Kidney epithelial cell (primary cell): ENCODE measurements around the gene IFNGR1. TPM values are rescaled to one million over a fixed set of nuclear protein-coding genes. Genes with fewer than 3 reads are reported as not detected.

ENCODE experiments used
- DNase-seq: peaks from one replicate; pipeline ENCODE4 v3.0.0-alpha.2; 2010; ENCODE audit warnings: low read depth
- H3K27me3 ChIP-seq: 2 replicates; pipeline ENCODE4 v1.6.0; 2011; ENCODE audit warnings: low read length; ENCODE audit not compliant: control insufficient read depth, insufficient read depth
- H3K36me3 ChIP-seq: 2 replicates; pipeline ENCODE4 v1.5.1; 2011; ENCODE audit warnings: low read length; ENCODE audit not compliant: control insufficient read depth, insufficient read depth
- H3K4me3 ChIP-seq: 2 replicates; pipeline ENCODE4 v1.5.1; 2011; ENCODE audit warnings: low read depth, mild to moderate bottlenecking, control low read depth, low read length
- total RNA-seq: library from RNA; depleted of rRNA; stranded (reverse); fragments of >200 nt; gene quantifications from 2 replicates; pipeline ENCODE4 v1.2.3, GENCODE V29; 2015
- TF ChIP-seq, protein P1 (sequence below): IDR thresholded peaks from 2 replicates; pipeline ENCODE4 v1.5.1; 2011; ENCODE audit warnings: mild to moderate bottlenecking, moderate library complexity, low read length, control low read depth, inconsistent platforms; ENCODE audit not compliant: insufficient read depth, poor library complexity, severe bottlenecking

IFNGR1 gene
- total RNA-seq, 1 donor from 2014 or later: 55.6 TPM

GRCh38 chr6:137261761-137262160 is 42.6 kb upstream of the IFNGR1 start:
- no peak for DNase-seq
- no peaks in the 10 kb centered on the region for H3K27me3 ChIP-seq
- no peak overlapping the region for H3K4me3 ChIP-seq
- TF ChIP-seq, protein P1, sequence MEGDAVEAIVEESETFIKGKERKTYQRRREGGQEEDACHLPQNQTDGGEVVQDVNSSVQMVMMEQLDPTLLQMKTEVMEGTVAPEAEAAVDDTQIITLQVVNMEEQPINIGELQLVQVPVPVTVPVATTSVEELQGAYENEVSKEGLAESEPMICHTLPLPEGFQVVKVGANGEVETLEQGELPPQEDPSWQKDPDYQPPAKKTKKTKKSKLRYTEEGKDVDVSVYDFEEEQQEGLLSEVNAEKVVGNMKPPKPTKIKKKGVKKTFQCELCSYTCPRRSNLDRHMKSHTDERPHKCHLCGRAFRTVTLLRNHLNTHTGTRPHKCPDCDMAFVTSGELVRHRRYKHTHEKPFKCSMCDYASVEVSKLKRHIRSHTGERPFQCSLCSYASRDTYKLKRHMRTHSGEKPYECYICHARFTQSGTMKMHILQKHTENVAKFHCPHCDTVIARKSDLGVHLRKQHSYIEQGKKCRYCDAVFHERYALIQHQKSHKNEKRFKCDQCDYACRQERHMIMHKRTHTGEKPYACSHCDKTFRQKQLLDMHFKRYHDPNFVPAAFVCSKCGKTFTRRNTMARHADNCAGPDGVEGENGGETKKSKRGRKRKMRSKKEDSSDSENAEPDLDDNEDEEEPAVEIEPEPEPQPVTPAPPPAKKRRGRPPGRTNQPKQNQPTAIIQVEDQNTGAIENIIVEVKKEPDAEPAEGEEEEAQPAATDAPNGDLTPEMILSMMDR: no peak
- H3K36me3 ChIP-seq: no peaks in the 10 kb centered on the region

DNA sequence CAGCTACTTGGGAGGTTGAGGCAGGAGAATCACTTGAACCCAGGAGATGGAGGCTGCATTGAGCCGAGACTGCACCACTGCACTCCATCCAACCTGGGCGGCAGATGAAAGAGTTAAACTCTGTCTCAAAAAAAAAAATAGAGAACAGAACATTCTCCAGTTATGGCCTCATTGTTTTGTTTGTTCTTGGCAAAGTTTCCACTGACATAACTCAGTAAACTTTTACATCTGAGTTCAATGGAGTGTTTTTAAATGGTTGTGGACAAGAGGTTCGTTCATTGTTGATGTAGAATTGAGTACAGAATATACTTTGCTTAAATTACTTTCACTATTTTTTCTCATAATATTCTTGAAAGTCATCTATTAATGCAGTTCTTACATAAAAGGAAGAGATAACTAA is 42.2 kb upstream of the IFNGR1 start:
- no peak overlapping the region for H3K4me3 ChIP-seq
- no peak for DNase-seq

DNA sequence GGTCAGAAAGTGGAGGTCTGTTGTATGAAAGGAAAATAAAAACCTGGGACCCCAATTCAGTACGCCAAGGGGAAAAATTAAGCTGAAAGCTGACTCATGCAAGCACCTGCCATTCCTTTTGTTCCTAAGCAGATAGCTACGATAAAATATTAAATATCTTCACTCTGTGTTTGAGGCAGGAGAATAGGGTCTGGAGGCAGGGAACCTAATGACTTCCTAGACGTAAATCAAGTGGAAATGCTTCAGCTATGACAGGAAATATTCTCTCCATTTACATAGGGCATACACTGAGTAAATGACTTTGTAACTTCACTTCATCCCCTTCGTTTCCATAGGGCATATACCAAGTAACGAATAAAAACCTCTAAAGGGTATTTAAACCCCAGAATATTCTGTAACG is 41.0 kb upstream of the IFNGR1 start:
- Histone ChIP-seq H3K36me3 (no peaks in the 10 kb centered on the region), H3K27me3 (no peaks in the 10 kb centered on the region), H3K4me3 (no peak overlapping the region)
- no peak for DNase-seq
- TF ChIP-seq, protein P1: no peak

More for the DNA sequence above, 42.2 kb upstream of the IFNGR1 start:
- Histone ChIP-seq H3K27me3 (no peaks in the 10 kb centered on the region), H3K36me3 (no peaks in the 10 kb centered on the region)
- TF ChIP-seq, protein P1: no peak

- no peak for DNase-seq
- no peaks in the 10 kb centered on the region for H3K36me3 ChIP-seq
- no peaks in the 10 kb centered on the region for H3K27me3 ChIP-seq
- TF ChIP-seq, protein P1: no peak
- H3K4me3 ChIP-seq: no peak overlapping the region
Measured at GRCh38 chr6:137259349-137259748, 40.2 kb upstream of the IFNGR1 start.

- H3K36me3 ChIP-seq: no peaks in the 10 kb centered on the region
- no peak overlapping the region for H3K4me3 ChIP-seq
- TF ChIP-seq, protein P1: no peak
- no peaks in the 10 kb centered on the region for H3K27me3 ChIP-seq
- no peak for DNase-seq
Measured at GRCh38 chr6:137258170-137258569, 39.0 kb upstream of the IFNGR1 start.

DNA sequence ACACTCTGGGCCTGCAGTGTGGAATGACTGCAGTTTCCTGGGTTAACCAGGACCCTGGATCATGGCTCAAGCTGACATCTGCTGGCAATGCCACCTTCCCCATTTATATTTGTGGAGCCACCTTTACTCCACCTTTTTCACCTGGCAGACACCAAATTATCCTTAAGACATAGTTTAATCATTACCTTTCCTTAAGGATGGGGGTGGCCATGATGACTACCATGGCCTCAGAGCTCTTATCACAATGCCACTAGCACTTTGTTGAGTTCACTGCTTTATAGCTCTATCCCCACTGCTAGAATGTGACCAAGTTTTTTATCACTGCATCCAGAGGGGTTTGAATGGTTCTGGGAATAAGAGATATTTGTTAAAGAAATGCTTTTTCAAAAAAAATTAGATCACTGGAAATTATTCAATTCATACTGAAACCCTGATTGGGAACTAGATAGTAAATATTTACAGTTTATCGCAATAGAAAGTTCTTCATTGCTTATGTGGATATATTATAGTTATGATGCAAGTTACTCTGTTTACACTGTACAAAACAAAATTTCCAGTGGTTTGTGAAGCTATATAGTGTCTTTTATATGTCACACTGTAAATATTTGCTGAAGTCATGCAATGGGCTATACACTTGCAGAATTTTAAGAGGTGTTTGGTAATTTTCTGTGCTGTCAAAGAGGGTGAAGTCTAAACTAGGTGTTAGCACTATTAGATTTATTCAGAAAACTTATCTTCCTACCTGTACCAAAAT is 37.3 kb upstream of the IFNGR1 start:
- TF ChIP-seq, protein P1: no peak
- no peak for DNase-seq
- Histone ChIP-seq H3K4me3 (no peak overlapping the region), H3K27me3 (no peaks in the 10 kb centered on the region), H3K36me3 (no peaks in the 10 kb centered on the region)
